Caco-2 (cell line): ENCODE results near the gene PEX13. TPM values are rescaled to one million over a fixed set of nuclear protein-coding genes. Genes with fewer than 3 reads are reported as not detected.

Experiments
- BruUV-seq: library from RNA; stranded (reverse); fragments of 400-500 nt; replicated peaks from 2 replicates; lab custom pipeline; 2021; lab: Mats Ljungman, UMichigan
- CTCF ChIA-PET: fragments of 300-600 bp; sonication (Branson Sonifier 250); formaldehyde crosslinking; loops from one replicate; lab custom pipeline; 2022; ENCODE audit warnings: antibody characterized with exemption; lab: Charles Lee
- POLR2A ChIA-PET: fragments of 300-600 bp; sonication (Branson Sonifier 250); formaldehyde crosslinking; loops from one replicate; lab custom pipeline; 2022; ENCODE audit warnings: antibody characterized with exemption; lab: Charles Lee
- DNase-seq, 2 experiments: peaks; one replicate each; pipeline versions ENCODE4 v3.0.0 to v3.0.0-alpha.2; 2020 to 2022
- H3K27me3 ChIP-seq: replicated peaks from 2 replicates; pipeline ENCODE4 v1.6.0; 2011; ENCODE audit warnings: low read length; ENCODE audit not compliant: control insufficient read depth, insufficient read depth
- H3K36me3 ChIP-seq: 2 replicates; pipeline ENCODE4 v1.5.1; 2011; ENCODE audit warnings: low read length; ENCODE audit not compliant: control insufficient read depth, insufficient read depth
- H3K4me1 ChIP-seq: fragments of 250-450 bp; sonication (Bioruptor Pico); 2 replicates; pipeline ENCODE4 v1.5.1; 2020; ENCODE audit warnings: mild to moderate bottlenecking
- H3K4me3 ChIP-seq: 2 replicates; pipeline ENCODE4 v1.5.1; 2011; ENCODE audit warnings: low read depth, mild to moderate bottlenecking, control low read depth, low read length
- H3K9me3 ChIP-seq: fragments of 250-450 bp; sonication (Bioruptor Pico); 2 replicates; pipeline ENCODE4 v1.5.1; 2020; ENCODE audit warnings: mild to moderate bottlenecking, moderate library complexity
- H3K27ac Mint-ChIP-seq: one replicate; pipeline ENCODE4 v1.8.0; 2022; ENCODE audit warnings: mixed read lengths; ENCODE audit not compliant: unreplicated experiment
- H3K27me3 Mint-ChIP-seq: one replicate; pipeline ENCODE4 v1.8.0; 2022; ENCODE audit warnings: mixed read lengths; ENCODE audit not compliant: insufficient read depth, unreplicated experiment
- H3K36me3 Mint-ChIP-seq: one replicate; pipeline ENCODE4 v1.8.0; 2022; ENCODE audit warnings: mild to moderate bottlenecking, mixed read lengths; ENCODE audit not compliant: insufficient read depth, unreplicated experiment
- H3K4me1 Mint-ChIP-seq: one replicate; pipeline ENCODE4 v1.8.0; 2022; ENCODE audit warnings: low read depth, mixed read lengths; ENCODE audit not compliant: unreplicated experiment
- H3K4me3 Mint-ChIP-seq: one replicate; pipeline ENCODE4 v1.8.0; 2022; ENCODE audit warnings: mild to moderate bottlenecking, moderate library complexity, mixed read lengths; ENCODE audit not compliant: unreplicated experiment
- H3K9me3 Mint-ChIP-seq: one replicate; pipeline ENCODE4 v1.8.0; 2022; ENCODE audit warnings: mixed read lengths; ENCODE audit not compliant: unreplicated experiment
- CTCF ChIP-seq, 2 experiments: fragments of 200-600 bp in 1 of 2; IDR thresholded peaks; 1 replicate in 1 of 2; 2 replicates in 1 of 2; pipeline versions ENCODE4 v1.5.1 to v1.8.0; 2011 to 2022; ENCODE audit warnings: antibody characterized with exemption in 1 of 2, control low read depth in 1 of 2, inconsistent platforms in 1 of 2, low read depth in 1 of 2, low read length in 1 of 2, mild to moderate bottlenecking in 1 of 2, moderate library complexity in 1 of 2; ENCODE audit not compliant: insufficient read depth in 1 of 2, severe bottlenecking in 1 of 2, unreplicated experiment in 1 of 2
- intact Hi-C: fragments of 100-400 bp; cut with micrococcal nuclease; formaldehyde crosslinking; loops from one replicate; pipeline ENCODE4 v1.10.0; 2022; ENCODE audit not compliant: unreplicated experiment
- total RNA-seq: library from RNA; stranded (reverse); gene quantifications from 2 replicates; pipeline ENCODE4 v1.2.3, GENCODE V29; 2022

The PEX13 gene
- total RNA-seq, 1 experiment from 2014 or later, result 37.4 TPM

- Histone ChIP-seq H3K4me1 (no peaks in the 10 kb centered on the region), H3K36me3 (no peaks in the 10 kb centered on the region), H3K4me3 (no peak overlapping the region), H3K27me3 (no peaks in the 10 kb centered on the region), H3K9me3 (no peaks in the 10 kb centered on the region)
- H3K9me3 Mint-ChIP-seq, result no peaks in the 10 kb centered on the region
- intact Hi-C loops, result loop anchor here (1.0 kb wide), 3 partner anchors 194 to 292 kb away; no protein-coding TSS in a partner anchor
- peak in 1 of 2 experiments; percentile 38 for DNase-seq
- no peaks in the 10 kb centered on the region for H3K36me3 Mint-ChIP-seq
- H3K27ac Mint-ChIP-seq, result no peak overlapping the region
- H3K27me3 Mint-ChIP-seq, result no peaks in the 10 kb centered on the region
- no TSS peak for BruUV-seq
- POLR2A ChIA-PET, result no interaction called here
- no peaks in the 10 kb centered on the region for H3K4me1 Mint-ChIP-seq
- no peak overlapping the region for H3K4me3 Mint-ChIP-seq
- CTCF ChIA-PET, result interaction anchor here (0.6 to 2.4 kb wide), 13 partner anchors 36 to 424 kb away, joined by 3 to 18 read pairs (median 3); partner anchors contain the start of gene PAPOLG
- TF ChIP-seq CTCF (IDR thresholded peaks at IDR 0.05; ENCODE audit: insufficient read depth in 1 of 2, low read depth in 1 of 2, low read length in 1 of 2, severe bottlenecking in 1 of 2, unreplicated experiment in 1 of 2), result peak; percentile 43 to 49
Observed at GRCh38 chr2:60998628-60999545, 18.6 kb upstream of the PEX13 start.

- H3K27me3 Mint-ChIP-seq, result no peaks in the 10 kb centered on the region
- H3K36me3 Mint-ChIP-seq, result no peaks in the 10 kb centered on the region
- no peaks in the 10 kb centered on the region for H3K4me1 Mint-ChIP-seq
- Histone ChIP-seq H3K4me3 (no peak overlapping the region), H3K9me3 (no peaks in the 10 kb centered on the region), H3K36me3 (no peaks in the 10 kb centered on the region), H3K27me3 (no peaks in the 10 kb centered on the region), H3K4me1 (no peaks in the 10 kb centered on the region)
- no peak overlapping the region for H3K4me3 Mint-ChIP-seq
- intact Hi-C loops, result no loop called here
- DNase-seq, result no peak
- H3K9me3 Mint-ChIP-seq, result no peaks in the 10 kb centered on the region
- POLR2A ChIA-PET, result interaction anchor here (0.9 kb wide), 1 partner anchor 250 kb away, joined by 3 read pairs; the partner anchor contains the start of gene PAPOLG
- CTCF ChIA-PET, result no interaction called here
- BruUV-seq, result no TSS peak
- TF ChIP-seq CTCF (IDR thresholded peaks at IDR 0.05; ENCODE audit: insufficient read depth in 1 of 2, low read depth in 1 of 2, low read length in 1 of 2, severe bottlenecking in 1 of 2, unreplicated experiment in 1 of 2), result no peak
- H3K27ac Mint-ChIP-seq, result no peak overlapping the region
Observed at GRCh38 chr2:61005736-61006135, 11.8 kb upstream of the PEX13 start.

GRCh38 chr2:61006486-61007105 lies 10.9 kb upstream of the PEX13 start:
- intact Hi-C loops, result no loop called here
- ChIA-PET POLR2A (interaction anchor here (0.9 kb wide), 1 partner anchor 251 kb away, joined by 3 read pairs; the partner anchor contains the start of gene PAPOLG), CTCF (no interaction called here)
- no peak for DNase-seq
- H3K4me1 Mint-ChIP-seq, result no peaks in the 10 kb centered on the region
- no peak overlapping the region for H3K4me3 Mint-ChIP-seq
- no peaks in the 10 kb centered on the region for H3K9me3 Mint-ChIP-seq
- H3K27me3 ChIP-seq, result no peaks in the 10 kb centered on the region
- no peaks in the 10 kb centered on the region for H3K36me3 ChIP-seq
- no peaks in the 10 kb centered on the region for H3K27me3 Mint-ChIP-seq
- H3K4me1 ChIP-seq, result no peaks in the 10 kb centered on the region
- H3K9me3 ChIP-seq, result no peaks in the 10 kb centered on the region
- H3K27ac Mint-ChIP-seq, result no peak overlapping the region
- H3K36me3 Mint-ChIP-seq, result no peaks in the 10 kb centered on the region
- no peak for TF ChIP-seq CTCF (IDR thresholded peaks at IDR 0.05; ENCODE audit: insufficient read depth in 1 of 2, low read depth in 1 of 2, low read length in 1 of 2, severe bottlenecking in 1 of 2, unreplicated experiment in 1 of 2)
- H3K4me3 ChIP-seq, result no peak overlapping the region
- no TSS peak for BruUV-seq
